ENCODE results near the gene KCNQ1.

Gene KCNQ1

GRCh38 chr11:2732940-2733628 is 288.3 kb downstream of the KCNQ1 start:
- no peak for DNase-seq (ENCODE audit: low read depth)

- no peak for DNase-seq (ENCODE audit: low read depth)
These were observed 289.6 kb downstream of the KCNQ1 start for GRCh38 chr11:2734181-2735052.

- no peak for DNase-seq (ENCODE audit: low read depth)
These were observed 290.3 kb downstream of the KCNQ1 start for GRCh38 chr11:2735053-2735589.

GRCh38 chr11:2736577-2737225 is 291.9 kb downstream of the KCNQ1 start:
- DNase-seq (ENCODE audit: low read depth) = no peak

GRCh38 chr11:2737226-2737590 is 292.4 kb downstream of the KCNQ1 start:
- no peak for DNase-seq (ENCODE audit: low read depth)

GRCh38 chr11:2737866-2738265 is 293.1 kb downstream of the KCNQ1 start:
- DNase-seq (ENCODE audit: low read depth) = no peak

- no peak for DNase-seq (ENCODE audit: low read depth)
These were observed 294.0 kb downstream of the KCNQ1 start for GRCh38 chr11:2738551-2739431.

- DNase-seq (ENCODE audit: low read depth) = no peak
These were observed 294.9 kb downstream of the KCNQ1 start for GRCh38 chr11:2739531-2740274.

- no peak for DNase-seq (ENCODE audit: low read depth)
These were observed 295.6 kb downstream of the KCNQ1 start for GRCh38 chr11:2740275-2740940.

GRCh38 chr11:2741006-2741376 is 296.2 kb downstream of the KCNQ1 start:
- DNase-seq (ENCODE audit: low read depth) = no peak

GRCh38 chr11:2741377-2742131 is 296.7 kb downstream of the KCNQ1 start:
- no peak for DNase-seq (ENCODE audit: low read depth)

- DNase-seq (ENCODE audit: low read depth) = no peak
These were observed 297.4 kb downstream of the KCNQ1 start for GRCh38 chr11:2742201-2742600.

- DNase-seq (ENCODE audit: low read depth) = no peak
These were observed 298.0 kb downstream of the KCNQ1 start for GRCh38 chr11:2742611-2743426.

- DNase-seq (ENCODE audit: low read depth) = no peak
These were observed 298.8 kb downstream of the KCNQ1 start for GRCh38 chr11:2743427-2744110.

GRCh38 chr11:2744166-2744565 is 299.4 kb downstream of the KCNQ1 start:
- no peak for DNase-seq (ENCODE audit: low read depth)

GRCh38 chr11:2745511-2745910 is 300.7 kb downstream of the KCNQ1 start:
- DNase-seq (ENCODE audit: low read depth) = no peak

GRCh38 chr11:2746401-2747247 is 301.8 kb downstream of the KCNQ1 start:
- no peak for DNase-seq (ENCODE audit: low read depth)
